MM.1S (cell line): ENCODE data around the gene MAPKAP1.

Experiments
- EZH2 ChIP-seq: fragments of 300-600 bp; sonication (generic); optimal IDR thresholded peaks from 2 replicates; pipeline ENCODE3; 2017; ENCODE audit warnings: low read depth, mild to moderate bottlenecking, antibody characterized with exemption, low read length, mixed read lengths
- EZH2phosphoT487 ChIP-seq: fragments of 300-600 bp; sonication (generic); IDR thresholded peaks from 2 replicates; pipeline ENCODE4 v1.6.1; 2018; ENCODE audit warnings: antibody characterized with exemption, low read length
- TF ChIP-seq, protein P1 (sequence below): fragments of 300-600 bp; sonication (generic); IDR thresholded peaks from 2 replicates; pipeline ENCODE4 v1.5.1; 2016; ENCODE audit warnings: antibody characterized with exemption, low read length, mixed read lengths

DNA sequence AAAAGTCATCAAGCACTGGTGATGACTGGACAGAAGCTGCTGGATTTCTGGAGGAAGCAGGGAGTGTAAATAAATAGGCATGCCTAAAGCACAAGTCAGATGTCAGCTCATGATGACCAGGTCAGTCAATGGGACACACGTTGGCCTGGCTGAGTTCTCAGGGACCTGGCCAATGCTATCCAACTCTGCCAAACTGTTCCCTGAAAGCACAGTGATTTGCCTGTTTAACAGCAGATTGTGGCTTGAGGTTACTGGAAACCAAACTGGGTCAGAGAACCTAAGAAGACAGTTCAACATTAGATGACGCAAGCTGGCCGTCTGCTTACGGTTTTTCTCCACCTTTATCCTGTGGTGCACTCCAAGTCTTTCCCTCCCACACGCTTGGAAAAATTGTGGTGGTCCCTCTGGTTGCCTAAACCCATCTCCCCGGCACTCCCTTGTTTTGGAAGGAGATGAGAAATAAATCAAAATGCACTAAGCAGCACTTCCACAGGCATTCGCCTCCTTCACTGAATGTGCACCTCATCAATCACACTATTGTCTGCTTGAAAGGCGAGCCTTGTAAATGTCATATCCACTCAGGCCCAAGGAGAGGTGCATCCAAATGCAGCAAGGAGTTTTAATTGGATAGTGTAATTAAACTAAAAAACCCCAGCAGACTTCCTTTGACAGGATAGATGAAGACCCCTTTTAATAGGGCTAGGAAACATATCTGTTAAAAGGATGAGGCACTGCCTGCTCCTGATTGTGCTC lies 245.9 kb downstream of the MAPKAP1 start:
- TF ChIP-seq, protein P1, sequence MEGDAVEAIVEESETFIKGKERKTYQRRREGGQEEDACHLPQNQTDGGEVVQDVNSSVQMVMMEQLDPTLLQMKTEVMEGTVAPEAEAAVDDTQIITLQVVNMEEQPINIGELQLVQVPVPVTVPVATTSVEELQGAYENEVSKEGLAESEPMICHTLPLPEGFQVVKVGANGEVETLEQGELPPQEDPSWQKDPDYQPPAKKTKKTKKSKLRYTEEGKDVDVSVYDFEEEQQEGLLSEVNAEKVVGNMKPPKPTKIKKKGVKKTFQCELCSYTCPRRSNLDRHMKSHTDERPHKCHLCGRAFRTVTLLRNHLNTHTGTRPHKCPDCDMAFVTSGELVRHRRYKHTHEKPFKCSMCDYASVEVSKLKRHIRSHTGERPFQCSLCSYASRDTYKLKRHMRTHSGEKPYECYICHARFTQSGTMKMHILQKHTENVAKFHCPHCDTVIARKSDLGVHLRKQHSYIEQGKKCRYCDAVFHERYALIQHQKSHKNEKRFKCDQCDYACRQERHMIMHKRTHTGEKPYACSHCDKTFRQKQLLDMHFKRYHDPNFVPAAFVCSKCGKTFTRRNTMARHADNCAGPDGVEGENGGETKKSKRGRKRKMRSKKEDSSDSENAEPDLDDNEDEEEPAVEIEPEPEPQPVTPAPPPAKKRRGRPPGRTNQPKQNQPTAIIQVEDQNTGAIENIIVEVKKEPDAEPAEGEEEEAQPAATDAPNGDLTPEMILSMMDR, result no peak
- no peak for TF ChIP-seq EZH2
- TF ChIP-seq EZH2phosphoT487, result no peak
